Thyroid gland (tissue), 4 donors: ENCODE data around the gene ZNF655. TPM values are rescaled to one million over a fixed set of nuclear protein-coding genes. Genes with fewer than 3 reads are reported as not detected.
A peak's percentile ranks its signal among the peaks of the same experiment; 100 is the strongest.
"Not testable (repeated sequence)": the region's sequence is repeated elsewhere in the genome, so short reads cannot be mapped to it uniquely, and the experiment has no call there.

ENCODE experiments used
- DNase-seq, 2 donors: peaks; one replicate each; pipeline ENCODE4 v3.0.0-alpha.2; 2019
- H3K27ac ChIP-seq, 3 donors: fragments of 200-600 bp; sonication (generic); 1 replicate in 2 of 3; 2 replicates in 1 of 3; pipeline ENCODE4 v1.5.1; 2016 to 2019; ENCODE audit warnings: mild to moderate bottlenecking in 1 of 3, moderate library complexity in 1 of 3
- H3K27me3 ChIP-seq: fragments of 200-600 bp; sonication (generic); one replicate; pipeline ENCODE4 v1.5.1; 2019
- H3K36me3 ChIP-seq, 2 donors: fragments of 200-600 bp; sonication (generic); one replicate each; pipeline ENCODE4 v1.5.1; 2016 to 2019
- H3K4me1 ChIP-seq, 2 donors: fragments of 200-600 bp; sonication (generic); one replicate each; pipeline ENCODE4 v1.5.1; 2017 to 2019
- H3K4me3 ChIP-seq, 3 donors: fragments of 200-600 bp; sonication (generic); replicated peaks in 1 of 3; 1 replicate in 2 of 3; 2 replicates in 1 of 3; pipeline ENCODE4 v1.5.1; 2016; ENCODE audit warnings: mild to moderate bottlenecking in 1 of 3
- H3K9me3 ChIP-seq: fragments of 200-600 bp; sonication (generic); one replicate; pipeline ENCODE4 v1.5.1; 2017
- POLR2A ChIP-seq, 2 donors: fragments of 450-650 bp; IDR thresholded peaks; one replicate each; pipeline ENCODE4 v1.6.1; 2017; ENCODE audit warnings: antibody characterized with exemption in 2 of 2, mild to moderate bottlenecking in 2 of 2, moderate library complexity in 1 of 2
- WGBS, 2 donors: methylation state at CpG; one replicate each; pipeline ENCODE4 v1.1.5; 2017; 5-methylcytosine and 5-hydroxymethylcytosine counted together
- intact Hi-C: fragments of 100-400 bp; cut with DNase I; formaldehyde crosslinking; loops from one replicate; pipeline ENCODE4 v1.15.1; 2023
- total RNA-seq, 4 donors: library from RNA; depleted of rRNA; stranded (reverse); fragments of >200 nt; gene quantifications; one replicate each; pipeline ENCODE4 v1.2.3, GENCODE V29; 2016
- TF ChIP-seq, protein P1 (sequence below), 6 experiments: fragments of 200-600 bp in 3 of 6; fragments of 450-650 bp in 3 of 6; sonication (generic) in 3 of 6; IDR thresholded peaks; one replicate each; pipeline ENCODE4 v1.5.1; 2016 to 2019; ENCODE audit warnings: antibody characterized with exemption in 6 of 6, mild to moderate bottlenecking in 2 of 6, inconsistent platforms in 1 of 6, moderate library complexity in 1 of 6

The ZNF655 gene
- total RNA-seq, 4 donors from 2014 or later, result 113 to 144 (median 118) TPM

DNA sequence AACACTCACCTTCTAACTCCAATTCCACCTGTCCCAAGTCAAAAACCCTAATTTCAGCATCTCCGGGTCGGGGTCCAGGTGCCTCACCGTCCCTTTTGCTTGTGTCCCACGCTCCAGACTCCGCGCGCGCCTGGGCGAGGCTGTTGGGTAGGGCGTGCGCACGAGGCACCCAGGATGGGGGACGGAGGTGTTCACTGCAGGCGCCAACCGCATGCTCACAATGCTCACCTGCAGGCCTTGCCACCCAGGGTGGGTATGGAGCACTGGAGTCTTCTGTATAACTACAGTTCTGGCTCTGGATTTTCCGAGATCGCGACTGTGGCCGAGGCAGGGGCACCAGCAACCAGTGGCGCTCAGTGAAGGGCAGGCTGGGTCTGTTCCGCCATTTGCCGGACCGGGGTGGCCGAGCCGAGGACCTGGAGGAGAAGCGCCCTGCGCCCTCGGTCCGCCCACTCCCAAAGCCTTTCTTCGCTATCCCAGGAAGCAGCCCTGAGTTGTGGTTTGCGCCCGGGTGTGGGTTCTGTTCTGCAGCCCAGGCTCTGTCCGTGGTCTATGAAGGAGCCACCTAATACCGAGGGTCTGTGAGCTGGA lies 15.3 kb upstream of the ZNF655 start:
- H3K4me3 ChIP-seq, result no peak overlapping the region
- H3K36me3 ChIP-seq, result peaks cover 0 to 7% of the 10 kb centered on the region in 2 donors
- H3K27me3 ChIP-seq, result no peaks in the 10 kb centered on the region
- no peaks in the 10 kb centered on the region for H3K9me3 ChIP-seq
- 95 to 96% methylated on average over 29 to 34 of the region's 34 CpGs for WGBS, 2 donors
- no peak for TF ChIP-seq POLR2A (IDR thresholded peaks at IDR 0.05)
- TF ChIP-seq, protein P1, sequence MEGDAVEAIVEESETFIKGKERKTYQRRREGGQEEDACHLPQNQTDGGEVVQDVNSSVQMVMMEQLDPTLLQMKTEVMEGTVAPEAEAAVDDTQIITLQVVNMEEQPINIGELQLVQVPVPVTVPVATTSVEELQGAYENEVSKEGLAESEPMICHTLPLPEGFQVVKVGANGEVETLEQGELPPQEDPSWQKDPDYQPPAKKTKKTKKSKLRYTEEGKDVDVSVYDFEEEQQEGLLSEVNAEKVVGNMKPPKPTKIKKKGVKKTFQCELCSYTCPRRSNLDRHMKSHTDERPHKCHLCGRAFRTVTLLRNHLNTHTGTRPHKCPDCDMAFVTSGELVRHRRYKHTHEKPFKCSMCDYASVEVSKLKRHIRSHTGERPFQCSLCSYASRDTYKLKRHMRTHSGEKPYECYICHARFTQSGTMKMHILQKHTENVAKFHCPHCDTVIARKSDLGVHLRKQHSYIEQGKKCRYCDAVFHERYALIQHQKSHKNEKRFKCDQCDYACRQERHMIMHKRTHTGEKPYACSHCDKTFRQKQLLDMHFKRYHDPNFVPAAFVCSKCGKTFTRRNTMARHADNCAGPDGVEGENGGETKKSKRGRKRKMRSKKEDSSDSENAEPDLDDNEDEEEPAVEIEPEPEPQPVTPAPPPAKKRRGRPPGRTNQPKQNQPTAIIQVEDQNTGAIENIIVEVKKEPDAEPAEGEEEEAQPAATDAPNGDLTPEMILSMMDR (IDR thresholded peaks at IDR 0.05), result no peak
- no peak overlapping the region for H3K27ac ChIP-seq
- no peak for DNase-seq
- H3K4me1 ChIP-seq, result no peaks in the 10 kb centered on the region
- intact Hi-C loops, result no loop called here

DNA sequence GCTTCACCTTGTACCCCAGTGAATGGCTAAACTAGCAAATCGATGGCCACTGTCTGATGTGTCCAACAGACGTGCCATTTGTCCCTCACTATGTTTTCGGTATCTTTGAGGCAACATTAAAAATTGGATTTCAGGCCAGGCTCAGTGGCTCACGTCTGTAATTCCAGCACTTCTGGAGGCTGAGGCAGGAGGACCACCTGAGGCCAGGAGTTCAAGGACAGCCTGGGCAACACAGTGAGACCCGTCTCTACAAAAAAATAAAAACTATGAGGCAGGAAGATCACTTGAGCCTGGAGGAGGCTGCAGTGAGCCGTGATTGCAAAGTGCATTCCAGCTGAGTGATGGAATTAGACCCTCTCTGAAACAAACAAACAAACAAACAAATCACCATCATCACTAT lies 14.5 kb upstream of the ZNF655 start:
- DNase-seq, result no peak
- intact Hi-C loops, result no loop called here
- H3K27me3 ChIP-seq, result no peaks in the 10 kb centered on the region
- no peak for TF ChIP-seq POLR2A (IDR thresholded peaks at IDR 0.05)
- TF ChIP-seq, protein P1 (IDR thresholded peaks at IDR 0.05), result no peak
- H3K4me1 ChIP-seq, result no peaks in the 10 kb centered on the region
- WGBS, 2 donors, result 94 to 98% methylated on average over 6 of the region's 6 CpGs
- H3K36me3 ChIP-seq, result peaks cover 0 to 9% of the 10 kb centered on the region in 2 donors
- H3K27ac ChIP-seq, result no peak overlapping the region
- H3K9me3 ChIP-seq, result no peaks in the 10 kb centered on the region
- no peak overlapping the region for H3K4me3 ChIP-seq

DNA sequence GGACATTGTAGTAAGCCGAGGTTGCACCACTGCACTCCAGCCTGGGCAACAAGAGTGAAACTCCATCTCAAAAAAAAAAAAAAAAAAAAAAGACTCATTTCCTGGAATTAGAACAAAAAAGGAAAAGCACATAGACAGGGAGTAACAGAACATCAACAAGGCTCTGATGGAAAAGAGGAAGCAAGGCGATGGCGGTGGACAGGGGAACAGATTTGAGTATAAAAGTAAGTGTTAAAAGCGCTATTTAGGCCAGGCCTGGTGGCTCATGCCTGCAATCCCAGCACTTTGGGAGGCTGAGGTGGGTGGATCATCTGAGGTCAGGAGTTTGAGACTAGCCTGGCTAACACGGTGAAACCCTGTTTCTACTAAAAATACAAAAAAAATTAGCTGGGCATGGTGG lies 13.1 kb upstream of the ZNF655 start:
- H3K4me1 ChIP-seq, H3K27me3 ChIP-seq, intact Hi-C loops, H3K27ac ChIP-seq, H3K9me3 ChIP-seq, H3K4me3 ChIP-seq, H3K36me3 ChIP-seq, DNase-seq: not testable (repeated sequence)
- WGBS, 2 donors, result 94 to 95% methylated on average over 5 of the region's 5 CpGs

DNA sequence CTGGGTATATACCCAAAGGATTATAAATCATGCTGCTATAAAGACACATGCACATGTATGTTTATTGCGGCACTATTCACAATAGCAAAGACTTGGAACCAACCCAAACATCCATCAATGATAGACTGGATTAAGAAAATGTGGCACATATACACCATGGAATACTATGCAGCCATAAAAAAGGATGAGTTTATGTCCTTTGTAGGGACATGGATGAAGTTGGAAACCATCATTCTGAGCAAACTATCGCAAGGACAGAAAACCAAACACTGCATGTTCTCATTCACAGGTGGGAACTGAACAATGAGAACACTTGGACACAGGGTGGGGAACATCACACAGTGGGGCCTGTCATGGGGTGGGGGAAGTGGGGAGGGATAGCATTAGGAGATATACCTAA lies 8.9 kb upstream of the ZNF655 start:
- peaks cover 6 to 14% of the 10 kb centered on the region in 2 donors for H3K4me1 ChIP-seq
- H3K27me3 ChIP-seq, H3K4me3 ChIP-seq, intact Hi-C loops, H3K36me3 ChIP-seq, H3K9me3 ChIP-seq, DNase-seq, H3K27ac ChIP-seq: not testable (repeated sequence)
- WGBS, 2 donors, result 100% methylated on average over 1 of the region's 2 CpGs; no CpG with 5 or more reads in 1 of the 2 donors

DNA sequence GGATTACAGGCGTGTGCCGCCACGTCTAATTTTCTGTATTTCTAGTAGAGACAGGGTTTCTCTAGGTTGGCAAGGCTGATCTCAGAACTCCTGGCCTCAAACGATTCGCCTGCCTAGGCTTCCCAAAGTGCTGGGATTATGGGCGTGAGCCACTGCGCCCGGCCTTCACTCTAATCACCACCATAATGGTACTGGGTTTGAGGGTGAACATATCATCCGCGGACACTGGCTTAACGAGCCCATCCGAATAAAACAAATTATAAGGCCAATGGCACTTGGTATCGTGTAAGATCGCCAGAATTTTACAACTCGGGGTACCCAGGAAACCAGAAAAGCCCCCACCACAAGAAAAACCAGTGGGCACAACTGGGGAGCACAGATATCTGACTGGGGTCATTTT lies 7.1 kb upstream of the ZNF655 start:
- Histone ChIP-seq H3K4me1 (peaks cover 6 to 14% of the 10 kb centered on the region in 2 donors), H3K36me3 (peaks cover 6 to 9% of the 10 kb centered on the region in 2 donors), H3K4me3 (peak overlapping the region; percentile 49 to 98 (median 85)), H3K27ac (peak overlapping the region in 2 of 3 donors; percentile 76 to 84), H3K9me3 (no peaks in the 10 kb centered on the region), H3K27me3 (no peaks in the 10 kb centered on the region)
- intact Hi-C loops, result loop anchor here (10.0 kb wide), 1 partner anchor 63 kb away; the partner anchor contains the start of gene ZSCAN25
- WGBS, 2 donors, result 17 to 19% methylated on average over 15 of the region's 15 CpGs
- TF ChIP-seq, protein P1 (IDR thresholded peaks at IDR 0.05), result no peak
- no peak for TF ChIP-seq POLR2A (IDR thresholded peaks at IDR 0.05)
- DNase-seq, result no peak

DNA sequence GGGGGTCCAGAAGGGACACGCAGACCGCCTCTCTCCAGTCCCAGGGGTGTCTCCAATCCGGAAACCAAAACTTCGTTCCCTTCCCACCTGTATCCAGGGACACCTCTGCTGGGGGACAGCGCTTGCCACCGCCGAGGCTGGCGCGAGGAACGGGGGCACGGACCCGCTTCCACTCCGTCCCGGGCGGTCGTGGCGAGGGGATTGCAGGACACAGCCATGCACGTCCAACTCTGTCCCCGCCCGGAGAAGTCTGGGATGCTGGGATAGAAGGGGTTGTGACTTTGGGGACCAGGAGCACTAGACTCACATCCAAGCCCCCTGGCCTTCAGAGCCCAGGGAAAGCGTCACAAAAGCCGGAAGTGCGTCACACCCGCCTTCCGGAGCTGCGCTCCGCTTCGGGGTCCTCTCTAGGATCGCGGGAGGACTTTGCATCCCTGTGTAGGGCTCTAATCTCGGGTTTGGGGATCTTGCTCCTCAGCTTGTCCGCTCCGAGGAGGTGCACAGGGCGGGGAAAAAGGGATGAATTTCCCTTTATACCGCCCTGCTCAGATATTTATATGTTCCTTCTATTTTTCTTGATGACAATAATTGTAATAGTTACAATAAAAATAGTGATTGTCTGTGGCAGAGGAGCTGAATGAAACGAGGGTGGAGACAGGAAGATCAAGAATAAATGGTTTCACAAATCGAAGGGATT lies 6.5 kb upstream of the ZNF655 start, which contains the start of gene FAM200A:
Gene FAM200A (minus strand): TSS at position 348 of the 697 bp plus-strand sequence. CDS start 3,707 bp downstream, outside the sequence.
- H3K36me3 ChIP-seq, result peaks cover 6 to 9% of the 10 kb centered on the region in 2 donors
- H3K27ac ChIP-seq, result peak within 1 kb of the TSS; percentile 46 to 84 (median 76)
- peaks cover 10 to 18% of the 10 kb centered on the region in 2 donors for H3K4me1 ChIP-seq
- H3K4me3 ChIP-seq, result peak within 1 kb of the TSS; percentile 49 to 98 (median 85)
- WGBS, 2 donors, result 0% methylated on average over 12 to 30 of the region's 37 CpGs
- no peaks in the 10 kb centered on the region for H3K9me3 ChIP-seq
- no peaks in the 10 kb centered on the region for H3K27me3 ChIP-seq
- intact Hi-C loops, result loop anchor here (10.0 kb wide), 1 partner anchor 63 kb away; the partner anchor contains the start of gene ZSCAN25
- DNase-seq, result peak; percentile 85 to 91
- peak in 1 of 2 donors; percentile 72 for TF ChIP-seq POLR2A (IDR thresholded peaks at IDR 0.05)
- TF ChIP-seq, protein P1 (IDR thresholded peaks at IDR 0.05), result no peak
